Kidney epithelial cell (primary cell): ENCODE results near the gene ANKRD10. TPM values are rescaled to one million over a fixed set of nuclear protein-coding genes. Genes with fewer than 3 reads are reported as not detected.

ENCODE experiments used
- DNase-seq: peaks from one replicate; pipeline ENCODE4 v3.0.0-alpha.2; 2010; ENCODE audit warnings: low read depth
- H3K27me3 ChIP-seq: 2 replicates; pipeline ENCODE4 v1.6.0; 2011; ENCODE audit warnings: low read length; ENCODE audit not compliant: control insufficient read depth, insufficient read depth
- H3K36me3 ChIP-seq: 2 replicates; pipeline ENCODE4 v1.5.1; 2011; ENCODE audit warnings: low read length; ENCODE audit not compliant: control insufficient read depth, insufficient read depth
- H3K4me3 ChIP-seq: 2 replicates; pipeline ENCODE4 v1.5.1; 2011; ENCODE audit warnings: low read depth, mild to moderate bottlenecking, control low read depth, low read length
- total RNA-seq: library from RNA; depleted of rRNA; stranded (reverse); fragments of >200 nt; gene quantifications from 2 replicates; pipeline ENCODE4 v1.2.3, GENCODE V29; 2015
- TF ChIP-seq, protein P1 (sequence below): IDR thresholded peaks from 2 replicates; pipeline ENCODE4 v1.5.1; 2011; ENCODE audit warnings: mild to moderate bottlenecking, moderate library complexity, low read length, control low read depth, inconsistent platforms; ENCODE audit not compliant: insufficient read depth, poor library complexity, severe bottlenecking

The ANKRD10 gene
- total RNA-seq, 1 donor from 2014 or later = 72.4 TPM

DNA sequence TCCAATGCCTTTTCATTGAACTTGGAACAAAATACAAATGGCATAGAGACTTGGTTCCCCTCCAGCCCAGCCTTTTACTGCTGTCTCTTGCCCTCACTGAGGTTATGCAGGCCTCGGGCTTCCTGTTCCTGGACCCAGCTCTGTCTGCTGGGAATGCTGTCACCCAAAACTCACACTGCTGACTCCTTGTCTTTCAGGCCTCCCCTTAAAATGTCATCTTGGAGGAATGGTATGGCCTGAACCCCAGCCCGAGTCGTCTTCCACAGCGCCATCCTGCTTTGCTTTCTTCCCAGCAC, 9.7 kb upstream of the ANKRD10 start:
- H3K36me3 ChIP-seq = no peaks in the 10 kb centered on the region

DNA sequence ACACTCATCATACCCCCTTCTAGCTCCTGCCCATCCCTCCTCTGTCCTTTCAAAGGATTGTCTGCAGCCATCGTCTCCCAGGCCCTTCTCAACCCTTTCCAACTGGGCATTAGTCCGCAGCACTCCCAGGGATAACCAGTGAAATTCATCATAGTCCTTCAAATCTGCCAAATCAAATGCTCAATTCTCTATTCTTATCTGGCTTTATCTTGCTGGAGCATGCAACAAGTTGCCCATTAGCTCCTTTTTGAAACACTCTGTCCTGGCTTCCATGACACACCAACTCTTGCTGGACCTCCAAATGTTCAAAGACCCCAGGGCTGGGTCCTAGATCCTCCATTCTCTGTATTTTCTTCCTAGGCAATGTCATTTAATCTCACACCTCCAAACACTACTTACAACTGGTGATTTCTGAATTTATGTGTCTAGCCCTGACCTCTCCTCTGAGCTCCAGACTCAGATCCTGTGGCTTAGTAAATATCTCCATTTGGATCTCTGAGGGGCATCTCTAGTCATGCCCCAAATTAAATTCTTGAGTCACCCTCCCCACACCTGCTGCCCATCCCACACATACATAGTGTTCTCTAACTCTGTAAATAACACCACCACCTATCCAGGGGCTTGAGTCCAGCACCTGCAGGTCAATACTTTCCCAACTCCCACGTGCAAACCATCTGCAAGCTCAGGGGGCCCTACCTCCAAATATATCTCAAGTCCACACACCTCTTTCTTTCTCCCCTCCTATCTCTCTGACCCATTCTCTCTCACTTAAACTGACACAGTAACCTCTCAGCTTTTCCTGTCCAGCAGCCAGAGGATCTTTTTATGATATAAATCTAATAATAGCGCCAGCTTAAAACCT, 9.1 kb upstream of the ANKRD10 start:
- TF ChIP-seq, protein P1, sequence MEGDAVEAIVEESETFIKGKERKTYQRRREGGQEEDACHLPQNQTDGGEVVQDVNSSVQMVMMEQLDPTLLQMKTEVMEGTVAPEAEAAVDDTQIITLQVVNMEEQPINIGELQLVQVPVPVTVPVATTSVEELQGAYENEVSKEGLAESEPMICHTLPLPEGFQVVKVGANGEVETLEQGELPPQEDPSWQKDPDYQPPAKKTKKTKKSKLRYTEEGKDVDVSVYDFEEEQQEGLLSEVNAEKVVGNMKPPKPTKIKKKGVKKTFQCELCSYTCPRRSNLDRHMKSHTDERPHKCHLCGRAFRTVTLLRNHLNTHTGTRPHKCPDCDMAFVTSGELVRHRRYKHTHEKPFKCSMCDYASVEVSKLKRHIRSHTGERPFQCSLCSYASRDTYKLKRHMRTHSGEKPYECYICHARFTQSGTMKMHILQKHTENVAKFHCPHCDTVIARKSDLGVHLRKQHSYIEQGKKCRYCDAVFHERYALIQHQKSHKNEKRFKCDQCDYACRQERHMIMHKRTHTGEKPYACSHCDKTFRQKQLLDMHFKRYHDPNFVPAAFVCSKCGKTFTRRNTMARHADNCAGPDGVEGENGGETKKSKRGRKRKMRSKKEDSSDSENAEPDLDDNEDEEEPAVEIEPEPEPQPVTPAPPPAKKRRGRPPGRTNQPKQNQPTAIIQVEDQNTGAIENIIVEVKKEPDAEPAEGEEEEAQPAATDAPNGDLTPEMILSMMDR = no peak

More for the DNA sequence above, 9.7 kb upstream of the ANKRD10 start:
- DNase-seq = no peak
- TF ChIP-seq, protein P1 = no peak
- no peak overlapping the region for H3K4me3 ChIP-seq
- peaks cover 7% of the 10 kb centered on the region for H3K27me3 ChIP-seq

DNA sequence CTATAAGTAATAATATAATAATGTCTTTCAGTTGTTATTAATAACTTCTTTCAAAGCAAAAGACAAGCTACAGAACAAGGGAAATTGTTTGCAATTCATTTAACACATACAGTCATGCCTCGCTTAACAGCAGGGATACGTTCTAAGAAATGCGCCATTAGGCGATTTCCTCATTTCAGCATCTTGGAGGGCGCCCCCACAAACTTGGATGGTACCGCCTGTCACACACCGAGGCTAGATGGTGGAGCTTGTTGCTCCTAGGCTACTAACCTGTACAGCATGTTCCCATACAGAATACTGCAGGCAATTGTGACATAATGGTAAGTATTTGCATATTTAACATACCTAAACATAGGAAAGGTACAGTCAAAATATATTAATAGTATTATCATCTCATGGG, 8.2 kb upstream of the ANKRD10 start:
- no peaks in the 10 kb centered on the region for H3K36me3 ChIP-seq
- H3K4me3 ChIP-seq = no peak overlapping the region
- H3K27me3 ChIP-seq = peaks cover 7% of the 10 kb centered on the region
- TF ChIP-seq, protein P1 = no peak
- no peak for DNase-seq

More for the DNA sequence above, 9.1 kb upstream of the ANKRD10 start:
- H3K4me3 ChIP-seq = no peak overlapping the region
- no peak for DNase-seq
- no peaks in the 10 kb centered on the region for H3K36me3 ChIP-seq
- H3K27me3 ChIP-seq = peaks cover 7% of the 10 kb centered on the region

- Histone ChIP-seq H3K27me3 (peaks cover 7% of the 10 kb centered on the region), H3K4me3 (no peak overlapping the region), H3K36me3 (no peaks in the 10 kb centered on the region)
- no peak for DNase-seq
- TF ChIP-seq, protein P1 = no peak
These were observed 7.6 kb upstream of the ANKRD10 start for GRCh38 chr13:110922506-110922905.

DNA sequence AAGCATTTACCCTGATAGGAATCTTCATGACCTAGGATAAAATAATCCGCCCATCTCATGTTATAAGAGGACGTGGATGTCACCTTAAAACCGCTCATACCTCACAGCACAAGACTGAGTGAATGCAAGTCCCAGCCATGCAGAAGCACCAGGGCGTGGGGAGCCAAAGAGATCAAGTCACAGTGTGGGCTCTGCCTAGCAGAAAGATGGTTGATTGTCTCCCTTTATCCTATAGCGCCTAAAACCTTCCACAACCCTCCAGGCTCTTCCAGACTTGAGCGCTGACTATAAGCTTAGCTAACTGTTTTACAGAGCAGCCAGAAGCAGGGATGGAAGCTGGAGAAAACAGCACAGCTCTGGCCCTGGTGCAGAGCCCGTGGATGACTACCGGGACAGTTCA, 6.8 kb upstream of the ANKRD10 start:
- Histone ChIP-seq H3K36me3 (no peaks in the 10 kb centered on the region), H3K27me3 (peaks cover 7% of the 10 kb centered on the region)
- TF ChIP-seq, protein P1 = no peak

DNA sequence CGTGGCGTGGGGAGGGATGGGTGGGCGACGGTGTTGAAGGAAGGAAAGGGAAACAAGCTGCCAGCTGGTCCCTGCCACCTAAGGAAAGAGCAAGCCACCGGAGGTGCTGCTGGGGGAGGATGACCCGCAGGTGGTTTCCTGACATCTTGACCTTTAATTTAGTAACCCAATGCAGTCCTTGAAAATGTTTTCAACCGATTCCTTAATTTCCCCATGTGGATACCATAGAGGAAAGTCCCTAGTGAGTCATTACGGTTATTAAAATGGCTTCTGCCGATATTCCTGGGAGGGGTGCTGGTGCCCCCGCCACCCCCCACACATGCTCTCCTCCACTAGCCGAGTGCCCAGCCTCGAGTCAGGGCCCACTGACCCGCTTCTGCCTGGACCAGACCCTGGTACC, 6.3 kb upstream of the ANKRD10 start:
- H3K27me3 ChIP-seq = peaks cover 7% of the 10 kb centered on the region
- no peak overlapping the region for H3K4me3 ChIP-seq
- TF ChIP-seq, protein P1 = no peak
- no peaks in the 10 kb centered on the region for H3K36me3 ChIP-seq
- DNase-seq = no peak

More for the DNA sequence above, 6.8 kb upstream of the ANKRD10 start:
- DNase-seq = no peak
- H3K4me3 ChIP-seq = no peak overlapping the region
